RCC 7860 (cell line): ENCODE measurements around the gene RPL3.

Source experiments
- DNase-seq: peaks from one replicate; pipeline ENCODE4 v3.0.0-alpha.2; 2015; ENCODE audit warnings: low spot score
- FAIRE-seq: peaks from 2 replicates; lab custom pipeline; 2012; peaks lifted over from hg19 to GRCh38; lab: Jason Lieb, UNC

RPL3 gene

GRCh38 chr22:39287076-39287725, 32.2 kb downstream of the RPL3 start:
- no peak for DNase-seq

GRCh38 chr22:39284983-39285382, 34.4 kb downstream of the RPL3 start:
- FAIRE-seq, result no peak

More at GRCh38 chr22:39287076-39287725, 32.2 kb downstream of the RPL3 start:
- no peak for FAIRE-seq

GRCh38 chr22:39284142-39284980, 35.1 kb downstream of the RPL3 start:
- no peak for DNase-seq
- no peak for FAIRE-seq

More at GRCh38 chr22:39284983-39285382, 34.4 kb downstream of the RPL3 start:
- DNase-seq, result no peak

GRCh38 chr22:39283322-39284141, 35.9 kb downstream of the RPL3 start:
- peak; percentile 97 for DNase-seq
- peak; percentile 89 for FAIRE-seq

GRCh38 chr22:39282645-39283321, 36.6 kb downstream of the RPL3 start:
- DNase-seq, result peak; percentile 85
- peak; percentile 53 for FAIRE-seq

GRCh38 chr22:39281126-39281525, 38.3 kb downstream of the RPL3 start:
- FAIRE-seq (no peak), DNase-seq (no peak)

GRCh38 chr22:39280250-39280649, 39.2 kb downstream of the RPL3 start:
- no peak for FAIRE-seq
- DNase-seq, result no peak

GRCh38 chr22:39279170-39279850, 40.1 kb downstream of the RPL3 start:
- FAIRE-seq, result no peak
- no peak for DNase-seq

- DNase-seq (peak; percentile 61), FAIRE-seq (peak; percentile 44)
These were observed 41.4 kb downstream of the RPL3 start for GRCh38 chr22:39278040-39278439.

- FAIRE-seq, result peak; percentile 83
- peak; percentile 83 for DNase-seq
These were observed 42.2 kb downstream of the RPL3 start for GRCh38 chr22:39277142-39277607.

- FAIRE-seq, result no peak
- DNase-seq, result no peak
These were observed 42.8 kb downstream of the RPL3 start for GRCh38 chr22:39276440-39277141.

- DNase-seq, result no peak
- no peak for FAIRE-seq
These were observed 43.5 kb downstream of the RPL3 start for GRCh38 chr22:39275814-39276439.

GRCh38 chr22:39273950-39274887, 45.2 kb downstream of the RPL3 start:
- no peak for FAIRE-seq
- DNase-seq, result no peak

GRCh38 chr22:39270792-39271191, 48.6 kb downstream of the RPL3 start:
- FAIRE-seq, result no peak
- no peak for DNase-seq

- DNase-seq (no peak), FAIRE-seq (no peak)
These were observed 49.1 kb downstream of the RPL3 start for GRCh38 chr22:39270280-39270679.

GRCh38 chr22:39269095-39269790, 50.2 kb downstream of the RPL3 start:
- DNase-seq (no peak), FAIRE-seq (no peak)

- DNase-seq, result peak; percentile 38
- no peak for FAIRE-seq
These were observed 50.8 kb downstream of the RPL3 start for GRCh38 chr22:39268645-39269044.
